Measurements from ENCODE around the gene XXYLT1.
"Not testable (repeated sequence)": the region's sequence is repeated elsewhere in the genome, so short reads cannot be mapped to it uniquely, and the experiment has no call there.

XXYLT1 gene

DNA sequence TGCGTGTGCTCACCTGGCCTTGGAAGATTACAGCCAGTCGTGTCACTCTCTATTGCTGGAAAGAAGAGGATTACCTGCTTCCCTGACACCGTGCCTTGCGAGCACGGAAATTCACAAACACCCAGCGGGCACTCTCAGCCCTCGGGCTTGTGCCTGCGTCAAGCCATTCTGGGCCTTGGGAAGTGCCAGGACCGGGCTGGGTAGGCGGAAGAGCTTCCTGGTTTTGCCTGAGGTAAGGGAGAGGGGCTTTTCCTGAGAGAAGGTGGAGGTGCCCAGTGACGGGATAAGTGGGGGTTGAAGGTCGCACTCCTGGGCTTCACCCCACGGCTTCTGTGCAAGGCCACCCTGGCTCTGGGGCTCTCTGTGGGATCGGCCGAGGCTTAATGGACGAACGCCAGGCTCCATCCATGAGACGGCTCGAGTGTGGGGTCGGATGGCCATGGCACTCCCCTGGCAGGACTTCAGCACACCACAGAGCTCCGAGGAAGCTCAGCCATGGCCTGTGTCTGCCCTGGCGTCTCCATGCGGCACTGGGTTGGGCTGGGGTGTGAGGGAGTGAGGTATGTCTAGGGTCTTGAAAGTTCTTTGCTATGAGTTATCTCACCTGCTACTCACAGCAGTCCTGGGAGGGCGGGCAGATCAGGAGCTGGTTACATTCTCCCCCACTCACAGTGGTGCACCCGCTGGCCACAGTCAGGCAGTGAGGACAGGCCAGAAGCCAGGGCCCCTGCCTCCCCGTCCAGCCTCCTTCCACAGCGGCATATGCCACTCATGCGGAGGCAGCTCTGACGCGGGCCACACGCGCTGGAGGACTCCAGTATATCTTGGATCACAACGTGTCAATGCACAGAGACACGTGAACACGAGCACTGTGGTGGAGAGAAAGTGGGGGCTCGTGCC lies 209.0 kb downstream of the XXYLT1 start:
- H3K27me3 ChIP-seq (ENCODE audit: control insufficient read depth, insufficient read depth, low read length) = no peaks in the 10 kb centered on the region

DNA sequence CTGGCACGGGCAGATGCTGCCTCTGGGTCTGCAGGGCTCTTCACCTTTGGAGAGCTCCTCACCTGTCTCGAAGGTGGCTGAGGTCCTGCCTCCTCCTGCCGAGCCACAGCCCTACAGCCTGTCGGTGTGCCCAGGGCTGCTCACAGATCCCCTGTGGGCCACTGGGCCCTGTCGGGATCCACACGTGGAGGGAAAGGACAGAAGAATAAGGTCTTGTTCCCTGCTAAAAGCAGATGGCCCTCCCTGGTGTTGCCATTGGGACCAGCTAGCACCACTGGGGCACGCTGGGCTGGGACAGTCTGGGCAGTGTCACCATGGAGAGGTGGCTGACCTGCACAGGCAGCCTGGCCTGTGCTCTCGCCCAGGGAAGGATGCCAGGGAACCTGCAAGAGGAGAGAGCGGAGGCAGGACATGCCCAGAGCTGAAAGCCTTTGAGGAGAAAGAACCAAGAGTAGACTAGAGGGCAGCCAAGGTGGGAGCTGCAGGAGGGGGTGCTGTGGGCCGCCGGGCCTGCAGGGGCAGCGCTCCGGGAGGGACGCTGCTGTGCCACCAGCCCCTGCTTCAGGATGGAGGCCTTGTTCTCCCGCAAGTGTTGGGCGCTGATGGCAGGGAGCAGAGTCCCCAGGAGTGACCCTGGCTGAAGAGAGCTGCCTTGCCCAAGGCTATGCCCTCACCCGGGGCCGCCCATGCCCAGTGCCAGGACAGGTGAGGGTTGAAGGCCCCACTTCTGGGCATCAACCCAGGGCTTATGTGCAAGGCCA lies 210.2 kb downstream of the XXYLT1 start:
- Histone ChIP-seq H3K36me3 (ENCODE audit: control insufficient read depth, insufficient read depth, low read length) (no peaks in the 10 kb centered on the region), H3K9me3 (ENCODE audit: control insufficient read depth, insufficient read depth, low read length) (no peaks in the 10 kb centered on the region), H3K27me3 (ENCODE audit: control insufficient read depth, insufficient read depth, low read length) (no peaks in the 10 kb centered on the region), H3K9ac (ENCODE audit: low read depth, low read length) (no peak overlapping the region), H3K4me1 (ENCODE audit: control insufficient read depth, insufficient read depth, low read length) (no peaks in the 10 kb centered on the region), H3K4me3 (ENCODE audit: low read depth, low read length) (no peak overlapping the region)

More for the DNA sequence above, 209.0 kb downstream of the XXYLT1 start:
- Histone ChIP-seq H3K4me3 (ENCODE audit: low read depth, low read length) (no peak overlapping the region), H3K9ac (ENCODE audit: low read depth, low read length) (no peak overlapping the region), H3K9me3 (ENCODE audit: control insufficient read depth, insufficient read depth, low read length) (no peaks in the 10 kb centered on the region), H3K4me1 (ENCODE audit: control insufficient read depth, insufficient read depth, low read length) (no peaks in the 10 kb centered on the region), H3K36me3 (ENCODE audit: control insufficient read depth, insufficient read depth, low read length) (no peaks in the 10 kb centered on the region)

GRCh38 chr3:195060217-195060481 lies 210.8 kb downstream of the XXYLT1 start:
- H3K4me1 ChIP-seq (ENCODE audit: control insufficient read depth, insufficient read depth, low read length) = no peaks in the 10 kb centered on the region
- no peak overlapping the region for H3K9ac ChIP-seq (ENCODE audit: low read depth, low read length)
- no peaks in the 10 kb centered on the region for H3K9me3 ChIP-seq (ENCODE audit: control insufficient read depth, insufficient read depth, low read length)
- H3K36me3 ChIP-seq (ENCODE audit: control insufficient read depth, insufficient read depth, low read length) = no peaks in the 10 kb centered on the region
- H3K27me3 ChIP-seq (ENCODE audit: control insufficient read depth, insufficient read depth, low read length) = no peaks in the 10 kb centered on the region
- H3K4me3 ChIP-seq (ENCODE audit: low read depth, low read length) = no peak overlapping the region

- H3K36me3 ChIP-seq (ENCODE audit: control insufficient read depth, insufficient read depth, low read length) = no peaks in the 10 kb centered on the region
- H3K9ac ChIP-seq (ENCODE audit: low read depth, low read length) = no peak overlapping the region
- no peaks in the 10 kb centered on the region for H3K4me1 ChIP-seq (ENCODE audit: control insufficient read depth, insufficient read depth, low read length)
- no peaks in the 10 kb centered on the region for H3K9me3 ChIP-seq (ENCODE audit: control insufficient read depth, insufficient read depth, low read length)
- H3K4me3 ChIP-seq (ENCODE audit: low read depth, low read length) = no peak overlapping the region
- H3K27me3 ChIP-seq (ENCODE audit: control insufficient read depth, insufficient read depth, low read length) = no peaks in the 10 kb centered on the region
Measured at GRCh38 chr3:195059471-195060216, 211.3 kb downstream of the XXYLT1 start.

- no peak overlapping the region for H3K4me3 ChIP-seq (ENCODE audit: low read depth, low read length)
- H3K27me3 ChIP-seq (ENCODE audit: control insufficient read depth, insufficient read depth, low read length) = no peaks in the 10 kb centered on the region
- no peaks in the 10 kb centered on the region for H3K9me3 ChIP-seq (ENCODE audit: control insufficient read depth, insufficient read depth, low read length)
- H3K36me3 ChIP-seq (ENCODE audit: control insufficient read depth, insufficient read depth, low read length) = no peaks in the 10 kb centered on the region
- no peaks in the 10 kb centered on the region for H3K4me1 ChIP-seq (ENCODE audit: control insufficient read depth, insufficient read depth, low read length)
- H3K9ac ChIP-seq (ENCODE audit: low read depth, low read length) = no peak overlapping the region
Measured at GRCh38 chr3:195059006-195059350, 212.0 kb downstream of the XXYLT1 start.

- H3K27me3 ChIP-seq (ENCODE audit: control insufficient read depth, insufficient read depth, low read length) = no peaks in the 10 kb centered on the region
- no peak overlapping the region for H3K9ac ChIP-seq (ENCODE audit: low read depth, low read length)
Measured at GRCh38 chr3:195058336-195059005, 212.5 kb downstream of the XXYLT1 start.

GRCh38 chr3:195057716-195058115 lies 213.2 kb downstream of the XXYLT1 start:
- Histone ChIP-seq H3K4me3 (ENCODE audit: low read depth, low read length) (no peak overlapping the region), H3K36me3 (ENCODE audit: control insufficient read depth, insufficient read depth, low read length) (no peaks in the 10 kb centered on the region), H3K4me1 (ENCODE audit: control insufficient read depth, insufficient read depth, low read length) (no peaks in the 10 kb centered on the region), H3K27me3 (ENCODE audit: control insufficient read depth, insufficient read depth, low read length) (no peaks in the 10 kb centered on the region), H3K9me3 (ENCODE audit: control insufficient read depth, insufficient read depth, low read length) (no peaks in the 10 kb centered on the region), H3K9ac (ENCODE audit: low read depth, low read length) (no peak overlapping the region)

More at GRCh38 chr3:195058336-195059005, 212.5 kb downstream of the XXYLT1 start:
- Histone ChIP-seq H3K4me1 (ENCODE audit: control insufficient read depth, insufficient read depth, low read length) (no peaks in the 10 kb centered on the region), H3K9me3 (ENCODE audit: control insufficient read depth, insufficient read depth, low read length) (no peaks in the 10 kb centered on the region), H3K36me3 (ENCODE audit: control insufficient read depth, insufficient read depth, low read length) (no peaks in the 10 kb centered on the region), H3K4me3 (ENCODE audit: low read depth, low read length) (no peak overlapping the region)

DNA sequence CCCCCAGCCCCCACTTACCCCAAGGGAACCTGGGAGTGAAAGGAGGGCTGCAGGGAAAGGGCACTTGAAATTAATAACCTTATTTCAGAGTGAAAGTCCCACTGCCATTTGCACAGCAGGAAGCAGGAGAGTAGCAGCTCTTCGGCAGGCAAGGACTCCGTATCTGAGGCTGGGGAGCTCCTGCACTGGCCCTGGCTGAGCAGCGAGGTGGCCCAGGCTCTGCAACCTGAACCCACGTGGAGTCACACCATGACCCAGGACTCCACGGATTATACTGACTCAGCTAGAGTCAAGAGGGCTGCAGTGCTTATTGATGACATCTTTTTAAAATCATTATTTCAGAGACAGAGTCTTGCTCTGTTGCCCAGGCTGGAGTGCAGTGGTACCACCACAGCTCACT lies 214.5 kb downstream of the XXYLT1 start:
- Histone ChIP-seq H3K27me3 (ENCODE audit: control insufficient read depth, insufficient read depth, low read length) (no peaks in the 10 kb centered on the region), H3K9me3 (ENCODE audit: control insufficient read depth, insufficient read depth, low read length) (no peaks in the 10 kb centered on the region), H3K4me3 (ENCODE audit: low read depth, low read length) (no peak overlapping the region), H3K36me3 (ENCODE audit: control insufficient read depth, insufficient read depth, low read length) (no peaks in the 10 kb centered on the region), H3K4me1 (ENCODE audit: control insufficient read depth, insufficient read depth, low read length) (no peaks in the 10 kb centered on the region), H3K9ac (ENCODE audit: low read depth, low read length) (no peak overlapping the region)

GRCh38 chr3:195054311-195054710 lies 216.6 kb downstream of the XXYLT1 start:
- no peak overlapping the region for H3K4me3 ChIP-seq (ENCODE audit: low read depth, low read length)
- H3K9ac ChIP-seq (ENCODE audit: low read depth, low read length) = no peak overlapping the region
- no peaks in the 10 kb centered on the region for H3K27me3 ChIP-seq (ENCODE audit: control insufficient read depth, insufficient read depth, low read length)
- no peaks in the 10 kb centered on the region for H3K36me3 ChIP-seq (ENCODE audit: control insufficient read depth, insufficient read depth, low read length)
- no peaks in the 10 kb centered on the region for H3K9me3 ChIP-seq (ENCODE audit: control insufficient read depth, insufficient read depth, low read length)
- no peaks in the 10 kb centered on the region for H3K4me1 ChIP-seq (ENCODE audit: control insufficient read depth, insufficient read depth, low read length)

- no peaks in the 10 kb centered on the region for H3K9me3 ChIP-seq (ENCODE audit: control insufficient read depth, insufficient read depth, low read length)
- H3K4me3 ChIP-seq (ENCODE audit: low read depth, low read length) = no peak overlapping the region
- H3K27me3 ChIP-seq (ENCODE audit: control insufficient read depth, insufficient read depth, low read length) = no peaks in the 10 kb centered on the region
- no peaks in the 10 kb centered on the region for H3K4me1 ChIP-seq (ENCODE audit: control insufficient read depth, insufficient read depth, low read length)
- no peaks in the 10 kb centered on the region for H3K36me3 ChIP-seq (ENCODE audit: control insufficient read depth, insufficient read depth, low read length)
- H3K9ac ChIP-seq (ENCODE audit: low read depth, low read length) = no peak overlapping the region
Measured at GRCh38 chr3:195052939-195053338, 218.0 kb downstream of the XXYLT1 start.

DNA sequence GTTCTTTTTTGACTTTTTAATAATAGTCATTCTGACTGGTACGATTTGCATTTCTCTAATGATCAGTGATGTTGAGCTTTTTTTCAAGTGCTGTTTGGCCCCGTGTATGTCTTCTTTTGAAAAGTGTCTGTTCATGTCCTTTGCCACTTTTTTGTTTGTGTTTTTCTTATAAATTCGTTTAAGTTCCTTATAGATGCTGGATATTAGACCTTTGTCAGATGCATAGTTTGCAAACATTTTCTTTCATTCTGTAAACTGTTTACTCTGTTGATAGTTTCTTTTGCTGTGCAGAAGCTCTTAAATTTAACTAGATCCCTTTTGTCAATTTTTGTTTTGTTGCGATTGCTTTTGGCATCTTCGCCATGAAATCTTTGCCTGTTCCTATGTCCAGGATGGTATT lies 220.7 kb downstream of the XXYLT1 start:
- not testable (repeated sequence) for H3K27me3 ChIP-seq (ENCODE audit: control insufficient read depth, insufficient read depth, low read length); H3K36me3 ChIP-seq (ENCODE audit: control insufficient read depth, insufficient read depth, low read length); H3K9me3 ChIP-seq (ENCODE audit: control insufficient read depth, insufficient read depth, low read length); H3K9ac ChIP-seq (ENCODE audit: low read depth, low read length); H3K4me1 ChIP-seq (ENCODE audit: control insufficient read depth, insufficient read depth, low read length); H3K4me3 ChIP-seq (ENCODE audit: low read depth, low read length)

Data from iPS-15b (cell line).